Progenitor cell of endocrine pancreas (in vitro differentiated cells): Measurements from ENCODE around the gene C18orf63. TPM values are rescaled to one million over a fixed set of nuclear protein-coding genes. Genes with fewer than 3 reads are reported as not detected.

Source experiments
- DNase-seq: peaks from one replicate; pipeline ENCODE4 v3.0.0; 2021; ENCODE audit warnings: low spot score; ENCODE audit not compliant: unreplicated experiment
- H3K27ac Mint-ChIP-seq: 2 replicates; pipeline ENCODE4 v1.8.0; 2021; ENCODE audit warnings: mild to moderate bottlenecking, moderate library complexity, mixed read lengths
- H3K27me3 Mint-ChIP-seq: 2 replicates; pipeline ENCODE4 v1.8.0; 2021; ENCODE audit warnings: mixed read lengths
- H3K36me3 Mint-ChIP-seq: 2 replicates; pipeline ENCODE4 v1.8.0; 2022; ENCODE audit warnings: mixed read lengths; ENCODE audit not compliant: insufficient read depth
- H3K4me1 Mint-ChIP-seq: 2 replicates; pipeline ENCODE4 v1.8.0; 2021; ENCODE audit warnings: low read depth, mixed read lengths
- H3K4me3 Mint-ChIP-seq: 2 replicates; pipeline ENCODE4 v1.8.0; 2021; ENCODE audit warnings: low read depth, mild to moderate bottlenecking, moderate library complexity, mixed read lengths
- H3K9me3 Mint-ChIP-seq: 2 replicates; pipeline ENCODE4 v1.8.0; 2021; ENCODE audit warnings: low read depth, mixed read lengths
- total RNA-seq: library from RNA; stranded (reverse); gene quantifications from 2 replicates; pipeline ENCODE4 v1.2.1, GENCODE V29; 2021
- TF ChIP-seq, protein P1 (sequence below): fragments of 200-600 bp; sonication (generic); IDR thresholded peaks from one replicate; pipeline ENCODE4 v1.5.0; 2021; ENCODE audit warnings: antibody characterized with exemption, mild to moderate bottlenecking; ENCODE audit not compliant: unreplicated experiment

The C18orf63 gene
- total RNA-seq, 1 donor from 2014 or later: not detected

DNA sequence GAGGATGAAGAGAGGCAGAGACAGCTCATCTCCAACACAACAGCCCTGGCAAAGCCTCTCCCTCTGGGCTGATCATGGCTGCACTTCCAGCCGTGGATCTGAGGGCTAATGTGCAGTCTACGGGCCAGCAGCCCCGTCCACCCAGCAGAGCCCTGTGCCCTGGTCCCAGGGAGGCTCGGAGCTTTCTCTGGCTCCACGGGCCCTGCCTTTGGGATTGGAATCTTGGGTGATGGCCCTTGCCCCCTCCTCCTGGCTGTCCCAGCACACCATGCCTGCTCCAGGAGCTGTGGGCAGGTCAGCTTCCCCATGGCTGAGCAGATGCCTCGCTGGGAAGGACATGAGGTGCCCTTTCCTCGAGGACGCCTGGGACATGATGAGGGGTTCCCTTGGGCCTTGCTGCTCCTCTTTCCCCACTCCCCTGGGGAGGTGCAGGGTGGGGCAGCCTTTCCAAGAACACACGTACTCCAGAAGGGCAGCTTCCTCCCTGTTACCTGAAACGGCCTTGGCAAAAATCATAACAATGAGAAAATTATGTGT is 66.9 kb downstream of the C18orf63 start:
- Mint-ChIP-seq H3K27ac (no peak overlapping the region), H3K36me3 (no peaks in the 10 kb centered on the region), H3K9me3 (peaks cover 3% of the 10 kb centered on the region), H3K4me1 (no peaks in the 10 kb centered on the region), H3K27me3 (peaks cover 3% of the 10 kb centered on the region), H3K4me3 (no peak overlapping the region)
- DNase-seq: no peak
- TF ChIP-seq, protein P1, sequence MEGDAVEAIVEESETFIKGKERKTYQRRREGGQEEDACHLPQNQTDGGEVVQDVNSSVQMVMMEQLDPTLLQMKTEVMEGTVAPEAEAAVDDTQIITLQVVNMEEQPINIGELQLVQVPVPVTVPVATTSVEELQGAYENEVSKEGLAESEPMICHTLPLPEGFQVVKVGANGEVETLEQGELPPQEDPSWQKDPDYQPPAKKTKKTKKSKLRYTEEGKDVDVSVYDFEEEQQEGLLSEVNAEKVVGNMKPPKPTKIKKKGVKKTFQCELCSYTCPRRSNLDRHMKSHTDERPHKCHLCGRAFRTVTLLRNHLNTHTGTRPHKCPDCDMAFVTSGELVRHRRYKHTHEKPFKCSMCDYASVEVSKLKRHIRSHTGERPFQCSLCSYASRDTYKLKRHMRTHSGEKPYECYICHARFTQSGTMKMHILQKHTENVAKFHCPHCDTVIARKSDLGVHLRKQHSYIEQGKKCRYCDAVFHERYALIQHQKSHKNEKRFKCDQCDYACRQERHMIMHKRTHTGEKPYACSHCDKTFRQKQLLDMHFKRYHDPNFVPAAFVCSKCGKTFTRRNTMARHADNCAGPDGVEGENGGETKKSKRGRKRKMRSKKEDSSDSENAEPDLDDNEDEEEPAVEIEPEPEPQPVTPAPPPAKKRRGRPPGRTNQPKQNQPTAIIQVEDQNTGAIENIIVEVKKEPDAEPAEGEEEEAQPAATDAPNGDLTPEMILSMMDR: no peak

DNA sequence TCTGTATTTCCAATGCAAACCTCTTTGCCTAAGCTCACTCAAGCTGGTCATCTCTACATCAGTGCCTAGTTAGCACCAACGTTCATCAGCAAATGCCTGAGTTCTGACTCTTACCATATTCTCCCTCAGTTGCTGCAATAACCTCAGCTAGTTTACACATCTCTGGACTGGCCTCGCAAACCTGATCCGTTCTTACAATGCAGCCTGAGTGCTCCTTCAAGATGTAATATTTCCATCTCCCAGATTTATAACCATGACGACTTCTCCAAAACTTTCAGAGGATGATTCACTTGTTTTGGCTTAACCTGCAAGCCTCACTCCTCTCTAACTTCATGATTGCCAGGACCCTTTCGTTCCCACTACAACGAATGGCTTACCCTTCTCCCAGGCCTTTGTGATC is 71.7 kb downstream of the C18orf63 start:
- TF ChIP-seq, protein P1: no peak
- H3K9me3 Mint-ChIP-seq: no peaks in the 10 kb centered on the region
- H3K4me3 Mint-ChIP-seq: no peak overlapping the region
- no peaks in the 10 kb centered on the region for H3K36me3 Mint-ChIP-seq
- no peak overlapping the region for H3K27ac Mint-ChIP-seq
- DNase-seq: no peak
- H3K27me3 Mint-ChIP-seq: peaks cover 3% of the 10 kb centered on the region
- peaks cover 3% of the 10 kb centered on the region for H3K4me1 Mint-ChIP-seq

DNA sequence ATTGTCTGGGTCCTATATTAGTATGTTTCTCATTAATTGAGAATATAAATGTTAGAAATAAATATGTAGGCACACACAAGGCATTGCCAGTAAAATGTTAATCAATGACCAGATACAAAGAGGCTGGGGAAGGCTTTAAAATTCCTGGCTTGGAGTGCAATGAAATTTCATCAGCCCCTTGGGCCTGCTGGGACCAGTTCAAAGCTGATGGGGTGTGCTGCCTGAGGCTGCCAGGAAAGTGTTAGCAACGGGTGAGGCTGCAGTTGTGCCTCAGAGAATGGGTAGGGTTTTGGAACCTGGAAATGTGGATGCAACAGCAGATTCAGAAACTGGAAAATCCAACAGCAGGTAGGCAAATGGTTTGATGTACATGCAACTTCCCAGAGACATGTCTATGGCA is 72.6 kb downstream of the C18orf63 start:
- Mint-ChIP-seq H3K4me1 (peaks cover 3% of the 10 kb centered on the region), H3K36me3 (no peaks in the 10 kb centered on the region), H3K27me3 (peaks cover 3% of the 10 kb centered on the region), H3K27ac (no peak overlapping the region), H3K9me3 (no peaks in the 10 kb centered on the region), H3K4me3 (no peak overlapping the region)
- TF ChIP-seq, protein P1: no peak
- DNase-seq: no peak

DNA sequence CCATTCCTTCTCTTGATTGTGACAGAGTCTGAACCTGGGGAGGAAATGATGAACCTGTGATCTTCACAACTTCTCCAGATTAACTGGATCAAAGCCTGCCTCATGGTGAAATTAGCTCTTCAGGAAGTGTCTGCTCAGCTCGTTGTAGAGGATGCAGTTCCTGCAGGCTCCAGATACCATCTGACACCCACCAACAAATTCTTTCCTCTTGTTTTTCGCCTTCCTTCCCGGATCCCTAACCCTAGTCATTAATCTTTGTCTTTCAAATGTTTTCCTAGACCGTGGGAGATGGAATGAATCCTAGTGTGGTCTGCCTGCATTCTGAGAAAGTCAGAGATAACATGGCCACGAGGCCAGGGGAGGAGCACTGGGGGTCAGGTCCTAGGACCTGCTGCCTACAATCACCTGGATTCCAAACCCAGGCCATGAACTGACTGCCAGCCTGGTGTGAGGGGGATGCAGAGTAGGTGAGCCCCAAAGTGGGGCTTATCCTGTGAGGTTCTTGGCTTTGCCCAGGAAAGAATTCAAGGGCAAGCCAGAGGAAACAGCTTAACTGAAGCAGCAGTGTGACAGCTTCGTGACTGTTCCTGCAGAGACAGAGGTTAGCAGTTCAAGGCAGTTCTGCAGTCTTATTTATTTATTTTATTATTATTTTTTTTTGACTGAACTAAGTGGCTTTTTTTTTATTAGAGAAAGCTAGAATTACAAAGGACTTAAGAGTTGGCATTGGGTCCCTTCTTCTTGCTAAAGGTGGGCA is 73.7 kb downstream of the C18orf63 start:
- peaks cover 9% of the 10 kb centered on the region for H3K27me3 Mint-ChIP-seq
- TF ChIP-seq, protein P1: no peak
- H3K4me1 Mint-ChIP-seq: peaks cover 3% of the 10 kb centered on the region
- DNase-seq: no peak
- no peak overlapping the region for H3K27ac Mint-ChIP-seq
- H3K36me3 Mint-ChIP-seq: no peaks in the 10 kb centered on the region
- no peak overlapping the region for H3K4me3 Mint-ChIP-seq
- no peaks in the 10 kb centered on the region for H3K9me3 Mint-ChIP-seq

DNA sequence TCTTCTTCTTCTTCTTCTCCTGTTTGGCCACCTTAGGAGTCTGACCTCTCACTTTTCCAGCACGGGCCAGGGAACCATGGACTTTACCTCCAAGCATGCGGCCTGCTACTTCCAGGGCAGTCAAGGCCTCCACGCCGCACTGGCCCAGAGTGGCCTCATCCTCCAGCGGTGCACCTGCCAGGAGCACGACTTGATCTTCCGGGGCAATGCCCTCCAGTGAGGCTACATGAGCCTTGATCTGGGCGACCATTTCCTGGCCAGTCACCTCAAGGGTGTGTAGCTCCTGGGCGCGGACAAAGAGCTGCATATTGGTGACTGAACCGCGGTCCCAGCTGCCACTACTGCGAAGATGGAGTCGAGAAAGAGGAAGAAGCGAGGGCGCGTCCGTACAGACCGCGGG is 74.4 kb downstream of the C18orf63 start:
- TF ChIP-seq, protein P1: no peak
- Mint-ChIP-seq H3K36me3 (no peaks in the 10 kb centered on the region), H3K27ac (no peak overlapping the region), H3K4me3 (no peak overlapping the region), H3K27me3 (peaks cover 14% of the 10 kb centered on the region), H3K9me3 (no peaks in the 10 kb centered on the region), H3K4me1 (peaks cover 3% of the 10 kb centered on the region)
- no peak for DNase-seq
